KMS-11 (cell line): ENCODE measurements around the gene NACA2.

Experiments
- H2AFZ ChIP-seq: fragments of 200-600 bp; sonication (generic); 2 replicates; pipeline ENCODE4 v1.6.1; 2016; ENCODE audit warnings: antibody characterized with exemption, mixed run types, low read depth
- H3K27ac ChIP-seq: fragments of 200-600 bp; sonication (generic); 2 replicates; pipeline ENCODE4 v1.6.1; 2016; ENCODE audit warnings: mild to moderate bottlenecking, mixed run types
- H3K27me3 ChIP-seq: fragments of 200-600 bp; sonication (generic); 2 replicates; pipeline ENCODE4 v1.6.1; 2017; ENCODE audit warnings: mild to moderate bottlenecking, low read depth, mixed run types, moderate library complexity; ENCODE audit not compliant: insufficient read depth
- H3K36me3 ChIP-seq: fragments of 200-600 bp; sonication (generic); 2 replicates; pipeline ENCODE4 v1.6.1; 2017; ENCODE audit warnings: mild to moderate bottlenecking, mixed run types; ENCODE audit not compliant: insufficient read depth
- H3K4me1 ChIP-seq: fragments of 200-600 bp; sonication (generic); 2 replicates; pipeline ENCODE4 v1.6.1; 2016; ENCODE audit warnings: mild to moderate bottlenecking, low read depth, mixed run types; ENCODE audit not compliant: poor library complexity, severe bottlenecking
- H3K4me2 ChIP-seq: fragments of 200-600 bp; sonication (generic); 2 replicates; pipeline ENCODE4 v1.7.0; 2016; ENCODE audit warnings: mild to moderate bottlenecking, mixed run types
- H3K4me3 ChIP-seq: fragments of 200-600 bp; sonication (generic); IDR thresholded peaks from 2 replicates; pipeline ENCODE4 v1.6.1; 2017; ENCODE audit warnings: low read depth, low read length, mixed read lengths; ENCODE audit not compliant: insufficient read depth
- H3K79me2 ChIP-seq: fragments of 200-600 bp; sonication (generic); 2 replicates; pipeline ENCODE4 v1.6.1; 2016; ENCODE audit warnings: low read depth, mixed run types; ENCODE audit not compliant: insufficient read depth
- H3K9ac ChIP-seq: fragments of 200-600 bp; sonication (generic); 2 replicates; pipeline ENCODE4 v1.6.1; 2016; ENCODE audit warnings: mild to moderate bottlenecking, mixed run types
- H4K20me1 ChIP-seq: fragments of 200-600 bp; sonication (generic); 2 replicates; pipeline ENCODE4 v1.6.1; 2016; ENCODE audit warnings: mild to moderate bottlenecking, mixed run types; ENCODE audit not compliant: insufficient read depth
- TF ChIP-seq, protein P1 (sequence below): fragments of 200-600 bp; sonication (generic); conservative IDR thresholded peaks from 2 replicates; pipeline ENCODE4 v1.6.1; 2017; ENCODE audit warnings: low read depth, mild to moderate bottlenecking, antibody characterized with exemption, low read length, moderate library complexity, mixed read lengths

NACA2 gene

DNA sequence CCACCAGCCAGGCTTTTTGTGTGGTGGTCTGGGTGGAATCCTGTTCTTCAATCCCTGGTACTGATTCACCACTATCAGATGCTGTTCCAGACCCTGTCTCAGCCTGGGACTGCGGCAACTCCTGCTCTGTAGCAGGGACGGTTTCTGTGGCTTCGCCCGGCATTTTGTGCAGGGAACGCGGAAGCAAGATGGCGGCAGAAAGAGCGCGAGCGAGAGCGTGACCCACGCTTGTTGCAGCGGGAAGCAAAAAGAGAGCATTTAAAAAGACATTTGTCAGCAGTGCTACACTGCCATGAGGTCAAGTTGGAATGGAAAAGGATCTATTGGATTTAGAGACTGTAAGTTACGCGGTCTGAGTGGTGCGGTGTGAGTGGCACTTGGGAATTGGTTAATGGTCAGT lies at the start of gene NACA2:
NACA2 (minus strand) TSS at position 202 of the 400 bp plus-strand sequence; CDS start at position 163, 39 bp downstream.
- TF ChIP-seq, protein P1, sequence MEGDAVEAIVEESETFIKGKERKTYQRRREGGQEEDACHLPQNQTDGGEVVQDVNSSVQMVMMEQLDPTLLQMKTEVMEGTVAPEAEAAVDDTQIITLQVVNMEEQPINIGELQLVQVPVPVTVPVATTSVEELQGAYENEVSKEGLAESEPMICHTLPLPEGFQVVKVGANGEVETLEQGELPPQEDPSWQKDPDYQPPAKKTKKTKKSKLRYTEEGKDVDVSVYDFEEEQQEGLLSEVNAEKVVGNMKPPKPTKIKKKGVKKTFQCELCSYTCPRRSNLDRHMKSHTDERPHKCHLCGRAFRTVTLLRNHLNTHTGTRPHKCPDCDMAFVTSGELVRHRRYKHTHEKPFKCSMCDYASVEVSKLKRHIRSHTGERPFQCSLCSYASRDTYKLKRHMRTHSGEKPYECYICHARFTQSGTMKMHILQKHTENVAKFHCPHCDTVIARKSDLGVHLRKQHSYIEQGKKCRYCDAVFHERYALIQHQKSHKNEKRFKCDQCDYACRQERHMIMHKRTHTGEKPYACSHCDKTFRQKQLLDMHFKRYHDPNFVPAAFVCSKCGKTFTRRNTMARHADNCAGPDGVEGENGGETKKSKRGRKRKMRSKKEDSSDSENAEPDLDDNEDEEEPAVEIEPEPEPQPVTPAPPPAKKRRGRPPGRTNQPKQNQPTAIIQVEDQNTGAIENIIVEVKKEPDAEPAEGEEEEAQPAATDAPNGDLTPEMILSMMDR: no peak
- no peaks in the 10 kb centered on the region for H3K79me2 ChIP-seq
- no peaks in the 10 kb centered on the region for H3K4me1 ChIP-seq
- no peaks in the 10 kb centered on the region for H3K27me3 ChIP-seq
- no peak within 1 kb of the TSS for H3K9ac ChIP-seq
- no peaks in the 10 kb centered on the region for H3K36me3 ChIP-seq
- no peak within 1 kb of the TSS for H2AFZ ChIP-seq
- no peaks in the 10 kb centered on the region for H4K20me1 ChIP-seq
- H3K27ac ChIP-seq: no peak within 1 kb of the TSS
- H3K4me3 ChIP-seq: no peak within 1 kb of the TSS
- H3K4me2 ChIP-seq: no peak within 1 kb of the TSS

DNA sequence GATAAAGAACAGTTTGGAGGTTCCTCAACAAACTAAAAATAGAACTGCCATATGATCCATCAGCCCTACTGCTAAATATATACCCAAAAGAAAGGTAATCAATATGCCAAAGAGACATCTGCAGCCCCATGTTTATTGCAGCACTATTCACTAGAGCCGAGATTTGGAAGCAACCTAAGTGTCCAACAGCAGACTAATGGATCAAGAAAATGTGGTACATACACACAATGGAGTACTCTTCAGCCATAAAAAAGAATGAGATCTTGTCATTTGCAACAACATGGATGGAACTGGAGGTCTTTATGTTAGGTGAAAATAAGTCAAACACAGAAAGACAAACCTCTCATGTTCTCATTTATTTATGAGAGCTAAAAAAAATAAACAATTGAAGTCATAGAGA lies 48.8 kb upstream of the NACA2 start:
- Histone ChIP-seq H3K27me3 (no peaks in the 10 kb centered on the region), H4K20me1 (no peaks in the 10 kb centered on the region), H3K4me2 (no peak overlapping the region), H3K4me1 (no peaks in the 10 kb centered on the region), H3K4me3 (no peak overlapping the region), H3K79me2 (no peaks in the 10 kb centered on the region), H3K9ac (no peak overlapping the region), H3K27ac (no peak overlapping the region), H2AFZ (no peak overlapping the region), H3K36me3 (no peaks in the 10 kb centered on the region)
- TF ChIP-seq, protein P1: no peak

DNA sequence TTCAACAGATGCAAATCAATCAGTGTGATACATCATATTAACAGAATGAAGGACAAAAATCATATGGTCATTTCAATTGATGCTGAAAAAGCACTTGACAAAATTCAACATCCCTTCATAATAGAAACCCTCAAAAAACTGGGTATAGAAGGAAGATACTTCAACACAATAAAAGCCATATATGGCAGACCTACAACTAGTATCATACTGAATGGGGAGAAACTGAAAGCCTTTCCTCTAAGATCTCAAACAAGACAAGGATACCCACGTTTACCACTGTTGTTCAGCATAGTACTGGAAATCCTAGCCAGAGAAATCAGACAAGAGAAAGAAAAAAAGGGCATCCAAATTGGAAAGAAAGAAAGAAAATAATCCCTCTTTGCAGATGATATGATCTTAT lies 47.1 kb upstream of the NACA2 start:
- H3K79me2 ChIP-seq: no peaks in the 10 kb centered on the region
- no peaks in the 10 kb centered on the region for H3K4me1 ChIP-seq
- H4K20me1 ChIP-seq: no peaks in the 10 kb centered on the region
- H3K36me3 ChIP-seq: no peaks in the 10 kb centered on the region
- H3K9ac ChIP-seq: no peak overlapping the region
- no peaks in the 10 kb centered on the region for H3K27me3 ChIP-seq
- H2AFZ ChIP-seq: no peak overlapping the region
- no peak overlapping the region for H3K4me3 ChIP-seq
- no peak overlapping the region for H3K27ac ChIP-seq
- H3K4me2 ChIP-seq: no peak overlapping the region
- TF ChIP-seq, protein P1: no peak

- TF ChIP-seq, protein P1: peak; percentile 95
- Histone ChIP-seq H3K4me1 (no peaks in the 10 kb centered on the region), H3K4me3 (no peak overlapping the region), H3K27ac (no peak overlapping the region), H3K9ac (no peak overlapping the region), H3K36me3 (no peaks in the 10 kb centered on the region), H3K79me2 (no peaks in the 10 kb centered on the region), H3K27me3 (no peaks in the 10 kb centered on the region), H2AFZ (no peak overlapping the region), H3K4me2 (no peak overlapping the region), H4K20me1 (no peaks in the 10 kb centered on the region)
Observed at GRCh38 chr17:61635913-61636432, 45.0 kb upstream of the NACA2 start.
